GM21737 (cell line): ENCODE measurements around the gene DLD.
"Not testable (repeated sequence)": the region's sequence is repeated elsewhere in the genome, so short reads cannot be mapped to it uniquely, and the experiment has no call there.

Experiments
- ATAC-seq: cut with Tn5 transposase; IDR thresholded peaks from one replicate; pipeline ENCODE4 v1.9.1; 2021; ENCODE audit warnings: mild to moderate bottlenecking, moderate library complexity; ENCODE audit not compliant: unreplicated experiment

The DLD gene

DNA sequence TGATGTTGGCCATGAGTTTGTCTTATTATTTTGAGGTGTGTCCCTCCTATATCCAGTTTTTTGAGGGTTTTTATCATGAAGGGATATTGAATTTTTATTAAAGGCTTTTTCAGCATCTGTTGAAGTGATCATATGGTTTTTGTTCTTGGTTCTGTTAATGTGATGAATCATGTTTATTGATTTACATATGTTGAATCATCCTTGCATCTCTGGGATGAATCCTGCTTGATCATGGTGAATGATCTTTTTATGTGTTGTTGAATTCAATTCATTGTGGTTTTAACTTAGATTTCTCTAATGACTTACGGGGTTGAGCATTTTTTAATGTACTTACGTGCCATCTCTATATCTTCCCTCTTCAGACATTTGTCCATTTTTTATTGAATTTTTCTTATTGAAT lies 22.9 kb downstream of the DLD start:
- ATAC-seq, result no peak

DNA sequence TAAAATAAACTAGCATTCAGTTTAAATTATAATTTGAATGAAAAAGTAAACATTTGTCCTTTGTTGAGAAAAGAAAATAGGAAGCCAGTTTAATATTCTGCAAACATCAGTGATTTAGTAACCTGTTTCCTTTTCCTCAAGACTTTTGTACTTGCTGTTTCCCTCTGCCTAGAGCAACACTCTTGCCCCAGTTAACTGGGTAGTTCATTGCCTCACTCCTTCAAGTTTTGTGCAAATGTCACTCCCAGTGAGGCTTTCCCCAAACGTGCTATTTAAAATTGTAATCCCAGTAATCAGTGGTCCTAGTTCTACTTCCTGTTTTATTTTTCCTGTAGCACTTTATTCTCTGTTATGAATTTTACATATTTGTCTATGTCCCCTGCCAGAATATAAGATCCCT lies 23.8 kb downstream of the DLD start:
- no peak for ATAC-seq

DNA sequence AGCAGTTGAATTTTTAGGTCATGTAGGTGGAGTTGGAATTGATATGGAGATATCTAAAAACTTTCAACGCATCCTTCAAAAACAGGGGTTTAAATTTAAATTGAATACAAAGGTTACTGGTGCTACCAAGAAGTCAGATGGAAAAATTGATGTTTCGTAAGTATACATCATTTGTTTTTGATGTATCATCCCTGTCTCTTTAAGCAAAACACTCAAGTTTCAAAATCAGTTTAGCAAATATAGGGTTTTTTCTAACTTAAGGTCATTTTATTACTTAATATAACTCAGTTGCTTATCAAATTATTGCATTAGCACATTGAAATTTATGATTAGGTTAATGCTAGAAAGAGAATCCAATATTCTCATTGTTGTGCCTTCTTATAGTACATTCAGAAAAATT lies 24.6 kb downstream of the DLD start:
- ATAC-seq, result no peak

DNA sequence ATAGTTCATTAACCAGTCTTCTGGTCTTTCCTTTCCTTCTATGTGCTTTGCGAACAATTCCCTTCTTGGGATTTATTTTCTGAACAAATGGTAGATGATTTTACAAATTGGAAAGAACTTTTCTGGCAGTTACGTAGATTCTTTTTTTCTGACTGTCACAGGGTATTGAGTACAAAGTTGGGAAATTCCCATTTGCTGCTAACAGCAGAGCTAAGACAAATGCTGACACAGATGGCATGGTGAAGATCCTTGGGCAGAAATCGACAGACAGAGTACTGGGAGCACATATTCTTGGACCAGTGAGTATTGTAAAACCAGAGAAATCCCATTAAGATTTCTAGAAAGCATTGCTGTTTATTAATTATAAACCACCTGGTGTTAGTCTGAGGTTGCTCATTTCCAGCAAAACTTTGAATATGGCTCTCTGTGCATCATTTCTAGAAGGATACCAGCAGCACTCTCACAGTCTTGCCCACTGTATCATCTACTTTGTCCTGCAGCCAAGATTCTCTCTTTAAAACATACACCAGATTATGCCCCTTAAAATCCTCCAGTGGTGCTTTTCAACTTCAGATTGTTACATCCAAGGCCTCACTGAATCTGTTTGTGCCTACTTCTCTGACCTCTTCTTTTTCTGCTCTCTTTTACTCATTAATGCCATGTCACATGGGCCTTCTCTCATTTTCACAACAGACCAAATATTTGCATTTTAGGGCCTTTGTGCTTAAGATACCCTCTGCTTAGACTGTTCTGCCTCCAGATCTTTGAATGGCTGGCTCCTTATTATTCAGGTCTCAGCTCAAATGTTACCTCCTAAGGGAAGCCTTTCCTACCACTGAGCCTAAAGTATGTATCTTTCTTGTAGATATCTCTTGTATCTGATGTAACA lies 27.0 kb downstream of the DLD start:
- ATAC-seq, result peak; percentile 84

DNA sequence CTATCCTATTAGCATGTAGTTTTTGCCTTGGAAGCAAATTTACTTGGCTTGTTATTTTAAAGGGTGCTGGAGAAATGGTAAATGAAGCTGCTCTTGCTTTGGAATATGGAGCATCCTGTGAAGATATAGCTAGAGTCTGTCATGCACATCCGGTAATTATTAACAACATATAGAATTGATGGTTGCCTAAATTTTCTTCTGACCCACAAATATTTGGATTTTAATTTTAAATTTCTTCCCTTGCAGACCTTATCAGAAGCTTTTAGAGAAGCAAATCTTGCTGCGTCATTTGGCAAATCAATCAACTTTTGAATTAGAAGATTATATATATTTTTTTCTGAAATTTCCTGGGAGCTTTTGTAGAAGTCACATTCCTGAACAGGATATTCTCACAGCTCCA lies 28.0 kb downstream of the DLD start:
- ATAC-seq, result no peak

DNA sequence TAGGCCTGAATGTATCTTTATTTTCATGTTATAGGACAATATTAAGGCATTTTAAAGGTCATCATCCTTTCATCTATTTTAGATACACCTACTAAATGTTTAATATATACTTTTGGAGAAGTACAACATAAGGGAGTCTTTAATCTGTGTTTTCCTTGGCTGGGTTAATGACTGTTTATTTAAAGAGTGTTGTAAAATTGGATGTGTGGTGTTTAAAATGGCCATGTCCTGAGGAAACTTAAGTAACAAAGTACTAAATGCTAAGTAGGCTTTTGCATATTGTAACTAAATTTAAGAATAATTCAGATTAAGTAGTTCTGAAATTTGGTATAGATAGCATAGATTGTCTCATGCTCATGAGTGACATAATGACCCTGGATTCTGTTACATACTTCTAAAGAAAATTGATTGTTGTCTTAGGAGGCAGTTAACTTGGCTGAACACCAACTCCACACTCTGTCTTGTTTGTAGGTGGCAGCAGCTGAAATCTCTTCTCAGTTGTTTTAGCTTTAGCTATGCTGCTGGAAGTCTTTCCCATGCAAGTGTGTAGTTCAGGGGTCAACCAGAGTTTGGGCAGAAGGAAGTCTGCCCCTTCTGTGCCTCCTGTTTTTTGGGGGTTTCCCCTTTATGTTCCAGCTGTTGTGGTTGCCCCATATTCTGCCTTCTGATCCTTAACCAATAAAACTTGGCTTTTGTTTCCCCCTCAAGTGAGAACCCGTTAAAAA lies 29.2 kb downstream of the DLD start:
- ATAC-seq, result no peak

DNA sequence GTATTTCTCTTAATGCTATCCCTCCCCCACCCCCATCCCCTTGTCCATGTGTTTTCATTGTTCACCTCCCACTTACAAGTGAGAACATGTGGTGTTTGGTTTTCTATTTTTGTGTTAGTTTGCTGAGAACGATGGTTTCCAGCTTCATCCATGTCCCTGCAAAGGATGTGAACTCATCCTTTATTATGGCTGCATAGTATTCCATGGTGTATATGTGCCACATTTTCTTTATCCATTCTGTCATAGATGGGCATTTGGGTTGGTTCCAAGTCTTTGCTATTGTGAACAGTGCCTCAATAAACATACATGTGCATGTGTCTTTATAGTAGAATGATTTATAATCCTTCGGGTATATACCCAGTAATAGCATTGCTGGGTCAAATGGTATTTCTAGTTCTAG lies 30.8 kb downstream of the DLD start:
- ATAC-seq, result not testable (repeated sequence)

DNA sequence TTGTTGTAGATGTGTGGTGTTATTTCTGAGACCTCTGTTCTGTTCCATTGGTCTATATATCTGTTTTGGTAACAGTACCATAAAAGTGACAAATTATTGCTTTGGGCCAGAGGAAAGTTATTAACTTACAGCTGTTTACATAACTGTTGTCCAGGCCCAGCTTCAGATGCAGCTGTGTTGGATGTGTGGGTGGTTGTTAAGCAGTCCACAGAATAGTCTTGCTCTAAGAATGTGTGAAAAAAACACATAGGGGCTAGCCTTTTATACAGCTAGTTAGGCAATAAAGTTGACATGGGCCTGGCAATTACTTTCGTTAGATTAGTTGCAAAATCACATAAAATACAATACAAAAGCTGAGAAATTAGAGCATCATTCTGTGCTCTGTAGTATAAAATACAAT lies 31.9 kb downstream of the DLD start:
- no peak for ATAC-seq

DNA sequence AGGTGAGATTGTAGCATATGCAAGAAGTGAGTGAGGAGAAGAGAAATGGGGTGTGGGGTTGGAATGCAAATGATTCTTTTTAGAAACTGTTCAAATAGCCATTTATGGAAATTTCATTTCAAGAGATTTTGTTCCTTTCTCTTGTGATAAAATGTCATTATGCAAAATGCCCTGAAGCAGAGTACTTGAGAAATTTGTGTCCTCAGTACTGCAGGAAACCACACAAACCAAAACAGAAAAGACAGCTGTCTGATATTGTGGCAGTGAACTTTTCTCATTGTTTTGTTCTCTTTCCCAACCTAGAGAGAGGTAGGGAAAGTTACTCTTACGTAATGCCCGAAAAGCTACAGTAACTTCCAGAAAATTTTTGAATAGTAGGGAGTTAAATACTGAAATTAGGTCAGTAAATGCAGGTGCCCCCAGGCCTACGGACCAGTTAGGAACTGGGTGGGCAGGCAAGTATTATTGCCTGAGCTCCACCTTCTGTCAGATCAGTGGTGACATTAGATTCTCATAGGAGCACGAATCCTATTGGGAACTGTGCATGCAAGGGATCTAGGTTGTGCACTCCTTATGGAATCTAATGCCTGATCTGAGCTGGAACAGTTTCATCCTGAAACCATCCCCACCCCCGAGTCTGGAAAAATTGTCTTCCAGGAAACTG lies 34.0 kb downstream of the DLD start:
- peak; percentile 95 for ATAC-seq

DNA sequence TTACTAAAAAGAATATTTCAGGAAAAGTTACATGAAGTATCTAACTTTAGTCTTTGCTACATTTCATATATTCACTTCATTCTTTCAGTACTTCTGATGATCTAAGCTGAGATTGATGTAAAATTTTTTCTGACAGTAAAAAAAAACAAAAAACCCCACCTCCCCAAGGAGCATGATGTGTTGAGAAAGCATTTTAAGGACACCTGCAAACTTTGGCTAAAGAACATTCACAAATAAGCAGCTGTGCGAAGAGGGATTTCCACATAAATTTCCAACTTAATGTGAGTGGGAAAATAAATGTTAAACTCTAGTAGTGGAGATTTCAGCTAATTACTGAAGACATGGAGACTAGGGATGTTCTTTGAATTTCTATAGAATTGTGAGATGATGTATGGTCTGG lies 35.5 kb downstream of the DLD start:
- no peak for ATAC-seq

DNA sequence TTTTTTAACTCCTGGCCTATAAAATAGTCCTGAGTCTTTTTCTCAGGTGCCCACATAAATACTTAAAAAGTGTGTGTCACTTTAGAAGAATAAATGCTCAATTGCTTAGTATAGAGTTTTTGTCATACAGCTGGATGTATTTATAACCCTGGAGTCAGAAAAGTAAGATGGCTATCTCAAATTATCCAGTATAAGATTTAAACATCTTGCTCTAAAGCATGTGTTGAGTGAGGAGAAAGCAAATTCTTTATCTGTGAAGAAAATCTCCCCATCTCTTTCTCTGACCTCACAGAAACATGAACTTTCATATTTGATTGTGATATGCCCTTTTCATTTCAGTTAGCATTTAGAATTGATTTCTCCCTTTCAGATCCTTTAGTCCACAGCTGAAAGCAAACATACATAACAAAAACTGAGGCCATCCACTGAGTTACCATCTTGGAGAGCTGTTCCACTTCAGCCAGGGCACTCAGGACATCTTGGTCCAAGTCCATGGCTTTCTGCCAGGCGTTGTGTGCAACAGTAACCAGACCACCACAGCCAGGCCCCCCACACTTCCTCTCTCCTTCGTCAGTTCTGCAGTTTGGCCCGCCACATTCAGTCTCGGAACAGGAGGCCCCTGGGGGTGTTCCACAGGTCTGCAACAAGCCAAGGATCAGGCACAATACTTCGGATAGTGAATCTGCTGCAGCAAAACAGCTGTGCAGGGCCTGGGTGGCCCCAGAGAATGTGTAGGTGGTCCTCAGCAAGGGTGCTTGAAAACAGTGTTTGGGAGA lies 40.9 kb downstream of the DLD start:
- no peak for ATAC-seq

DNA sequence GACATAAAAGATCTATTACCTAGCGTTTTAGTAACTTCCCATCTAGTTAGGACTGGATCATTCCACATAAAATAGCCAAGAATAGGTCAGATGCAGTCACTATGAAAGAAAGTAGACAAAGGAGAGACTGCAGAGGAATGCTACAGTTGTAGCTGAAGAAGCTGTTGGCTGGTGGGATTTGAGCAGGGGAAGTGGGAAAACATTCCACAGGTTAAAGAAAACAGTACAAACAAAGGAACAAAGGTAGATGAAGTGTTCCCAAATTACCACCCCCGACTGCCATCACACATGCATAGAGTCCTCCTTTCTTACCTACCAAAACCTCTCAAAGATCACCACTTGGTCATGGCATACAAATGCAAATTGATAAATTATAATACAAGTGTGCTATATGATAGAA lies 41.8 kb downstream of the DLD start:
- ATAC-seq, result no peak

DNA sequence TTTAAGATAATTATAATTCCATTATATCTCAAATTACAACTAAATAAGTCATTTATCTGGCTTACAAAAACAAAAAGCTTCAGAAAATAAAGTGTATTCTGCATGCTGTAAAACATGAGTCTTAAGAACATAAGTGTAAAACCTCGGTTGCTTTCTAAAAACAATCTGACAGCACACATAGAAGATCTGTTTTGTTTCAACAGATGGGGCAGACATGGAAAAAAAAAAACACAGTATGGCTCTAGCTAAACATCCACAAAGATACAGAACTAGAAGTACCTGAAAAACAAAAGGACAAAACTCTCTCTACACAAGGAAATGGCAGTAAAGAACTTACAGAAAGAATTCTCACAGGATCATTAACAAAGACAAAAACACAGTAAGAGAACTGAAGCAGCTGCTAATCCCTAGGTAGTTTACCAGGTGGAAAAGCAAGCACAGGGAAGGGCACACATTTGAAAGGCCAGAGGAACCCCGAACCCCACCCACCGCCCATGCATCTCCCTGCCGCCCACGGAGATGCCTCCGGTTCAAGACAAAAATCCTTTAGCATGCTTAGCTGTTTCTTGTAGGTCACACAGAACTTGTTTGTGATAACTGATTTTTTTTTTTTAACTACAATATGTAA lies 42.5 kb downstream of the DLD start:
- ATAC-seq, result no peak

DNA sequence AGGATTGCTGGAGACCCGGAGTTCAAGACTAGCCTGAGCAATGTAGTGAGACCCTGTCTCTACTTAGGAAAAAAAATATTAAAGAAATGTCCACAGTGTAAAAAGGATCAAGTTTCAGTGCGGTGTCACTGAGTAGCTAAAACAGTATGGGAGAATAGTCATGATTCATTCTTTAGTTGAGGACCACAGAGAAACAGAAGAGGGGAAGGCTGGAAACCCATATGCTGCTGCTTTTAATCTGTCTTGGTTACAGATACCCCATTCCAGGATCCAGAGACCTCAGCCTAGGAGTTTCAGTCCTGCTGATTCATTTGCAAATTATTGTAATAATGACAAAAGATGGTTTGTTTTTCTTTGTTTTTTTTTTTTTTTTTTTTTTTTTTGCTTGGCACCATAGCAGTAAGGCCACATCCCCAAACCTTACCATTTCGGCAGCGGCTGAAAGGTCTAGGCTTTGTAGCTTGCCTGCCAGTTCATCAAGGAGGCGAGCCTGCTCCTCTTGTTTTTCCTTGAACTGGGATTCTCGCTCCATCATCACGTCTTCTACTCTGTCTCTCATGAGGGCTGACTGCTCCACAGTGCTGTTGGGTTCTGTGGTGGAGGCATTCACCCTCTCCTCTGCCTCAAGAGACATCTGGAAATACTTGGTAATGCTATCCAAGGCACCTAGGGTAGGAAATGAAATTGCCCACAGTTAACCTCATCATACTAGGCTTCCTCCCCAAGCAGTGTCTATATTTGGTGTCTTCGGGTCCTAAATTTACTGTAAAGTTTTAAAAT lies 44.2 kb downstream of the DLD start:
- no peak for ATAC-seq

DNA sequence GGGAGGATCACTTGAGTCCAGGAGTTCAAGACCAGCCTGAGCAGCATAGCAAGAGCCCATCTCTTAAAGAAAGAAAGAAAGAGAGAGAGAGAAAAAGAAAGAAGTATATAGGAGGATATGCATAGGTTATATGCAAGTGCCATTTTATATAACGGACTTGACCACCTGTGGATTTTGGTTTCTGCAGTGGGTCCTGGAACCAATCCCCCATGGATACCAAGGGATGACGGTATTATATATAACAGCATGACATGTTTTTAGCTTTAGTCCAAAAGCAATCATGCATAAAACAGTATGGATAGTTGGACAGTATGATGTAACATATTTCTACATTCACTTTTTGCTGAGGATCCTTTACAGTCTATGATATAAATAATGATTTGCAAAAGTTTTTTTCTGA lies 45.3 kb downstream of the DLD start:
- no peak for ATAC-seq

DNA sequence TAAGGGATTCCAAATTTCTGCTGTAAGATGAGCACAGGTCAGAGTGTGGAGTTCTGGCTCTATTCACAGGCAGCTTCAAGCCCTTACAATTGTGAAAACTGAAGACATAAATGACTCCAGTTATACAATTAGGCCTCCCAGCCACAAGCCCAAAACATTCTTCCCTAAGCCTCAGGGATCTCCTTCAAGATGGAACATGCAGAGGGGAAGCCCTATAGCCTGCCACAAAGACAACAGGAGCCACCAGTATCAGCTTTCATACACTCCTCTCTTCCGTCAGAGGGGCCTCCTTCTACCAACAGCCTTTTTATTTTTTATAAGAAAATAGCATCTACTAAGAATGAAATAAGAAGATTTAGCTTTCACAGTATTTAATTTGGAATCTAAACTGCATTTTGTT lies 46.5 kb downstream of the DLD start:
- no peak for ATAC-seq

DNA sequence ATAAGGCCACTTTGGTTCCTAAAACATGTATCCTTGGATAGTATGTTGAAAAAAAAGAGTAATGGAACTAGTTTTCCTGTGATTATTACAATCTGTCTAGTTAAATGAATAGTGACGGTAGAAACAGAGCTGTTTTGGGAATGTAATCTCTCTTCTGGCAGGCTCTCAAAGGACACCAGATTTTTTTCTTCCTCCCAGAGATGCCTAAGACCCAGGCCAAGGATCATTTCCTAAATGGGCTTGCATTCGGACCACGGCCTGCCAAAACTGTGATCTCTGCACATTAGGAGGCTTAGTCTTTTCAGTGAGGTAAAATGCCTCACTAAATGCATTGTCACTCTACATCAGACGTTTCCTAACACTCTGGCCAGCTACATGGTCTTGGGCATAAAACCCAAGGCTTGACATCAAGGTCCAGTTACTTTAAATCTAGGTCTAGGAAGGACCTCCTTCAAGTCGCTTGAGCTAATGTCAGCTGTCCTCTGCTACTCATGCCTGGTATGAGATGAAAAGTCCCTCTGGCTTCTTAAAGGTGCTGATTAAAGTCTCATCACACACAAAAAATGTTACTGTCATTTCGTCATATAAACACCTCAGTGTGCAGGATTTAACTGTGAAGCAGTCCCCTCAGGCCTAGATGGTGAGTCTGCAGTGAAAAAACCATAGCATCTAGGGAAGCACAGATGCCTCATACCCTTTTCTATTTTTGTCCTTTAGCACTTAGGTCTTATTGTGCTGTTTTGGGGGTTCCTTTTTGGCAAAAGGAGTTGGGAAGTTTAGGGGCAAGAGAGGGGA lies 47.7 kb downstream of the DLD start:
- ATAC-seq, result no peak

DNA sequence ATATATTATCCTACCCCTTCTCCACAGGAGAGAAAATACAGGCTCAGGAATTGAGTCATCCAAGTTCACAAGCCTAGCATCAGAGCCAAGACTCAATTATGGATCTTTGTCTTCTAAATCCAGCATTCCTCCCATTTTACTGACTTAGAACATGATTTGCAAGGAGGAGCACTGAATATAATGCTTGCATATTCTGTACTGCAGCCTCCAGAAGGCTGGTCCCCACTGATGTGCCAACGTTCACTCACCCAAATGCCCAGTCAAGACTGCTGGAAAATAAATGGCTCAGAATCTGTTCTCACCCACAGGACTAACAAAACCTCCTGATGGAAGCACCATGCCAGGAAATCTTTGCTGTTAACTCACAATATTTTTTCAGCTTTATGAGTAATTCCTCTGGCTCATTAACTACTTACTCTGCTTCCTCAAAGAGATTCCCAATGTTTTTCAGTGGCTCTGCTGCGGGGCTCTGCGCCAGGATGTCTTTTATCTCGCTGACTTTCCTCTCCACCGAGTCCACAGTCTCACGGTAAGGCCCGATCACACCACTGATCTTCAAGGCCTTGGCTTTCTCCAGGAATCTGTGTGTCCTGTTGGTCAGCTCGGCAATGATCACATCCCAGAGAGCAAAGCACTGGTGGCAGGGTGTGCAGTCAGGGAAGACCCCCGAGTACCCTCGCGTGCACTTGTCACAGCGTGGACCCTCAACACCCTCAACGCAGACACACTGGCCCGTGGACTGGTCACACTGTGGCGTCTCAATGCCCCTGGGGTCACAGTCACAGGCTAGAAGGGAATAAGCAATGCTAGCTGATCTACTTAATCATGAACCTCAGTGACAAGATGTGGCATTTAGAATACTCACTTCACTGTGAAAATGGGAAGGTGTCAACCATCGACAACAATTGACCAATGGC lies 48.8 kb downstream of the DLD start:
- no peak for ATAC-seq
